SHP77 (cell line): ENCODE results near the gene CTSV.
"Not testable (repeated sequence)": the region's sequence is repeated elsewhere in the genome, so short reads cannot be mapped to it uniquely, and the experiment has no call there.

ENCODE experiments used
- DNase-seq, 2 experiments: peaks; one replicate each; lab custom pipeline; 2025; lab: John Stamatoyannopoulos, UW

Gene CTSV

GRCh38 chr9:97041898-97042297 lies 3.0 kb upstream of the CTSV start:
- no peak for DNase-seq

DNA sequence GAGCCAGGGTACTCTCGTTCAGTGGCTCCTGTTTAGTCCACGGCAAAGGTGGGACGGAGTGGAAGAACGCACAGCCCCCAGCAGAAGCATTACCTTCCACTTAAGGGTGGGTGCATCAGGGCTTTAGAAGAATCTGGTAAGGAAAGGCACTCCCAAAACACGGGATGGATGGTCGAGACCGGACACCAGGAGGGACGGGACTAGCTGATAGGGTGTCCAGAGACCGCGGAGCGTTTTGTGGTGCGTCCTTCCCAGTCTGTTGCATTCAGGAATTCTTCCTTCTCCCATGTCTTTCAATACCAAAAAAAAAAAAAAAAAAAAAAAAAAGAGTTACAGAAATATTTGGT lies 545 bp upstream of the CTSV start:
- DNase-seq, result peak; percentile 30 to 52

DNA sequence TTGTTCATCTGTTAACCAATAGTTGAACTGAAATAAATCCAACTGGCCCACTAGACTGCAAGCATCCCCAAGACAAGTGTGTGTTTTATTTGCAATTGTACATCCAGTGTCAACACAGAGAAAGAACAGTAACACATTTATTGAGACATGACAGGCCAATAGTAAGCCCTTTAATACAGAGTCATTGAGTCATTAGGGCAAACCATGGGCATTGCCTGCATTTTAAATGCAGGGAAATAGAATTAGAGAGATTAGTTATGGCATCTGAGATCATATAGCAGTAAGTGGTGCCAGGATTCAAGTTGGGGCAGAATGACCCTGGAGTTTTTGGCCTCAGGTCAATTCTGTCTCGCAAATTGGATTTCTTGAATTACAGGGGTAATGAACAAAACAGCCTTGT lies 15.4 kb downstream of the CTSV start:
- not testable (repeated sequence) for DNase-seq

- DNase-seq, result peak; percentile 73 to 74
Measured at GRCh38 chr9:97013151-97014132, 25.5 kb downstream of the CTSV start.

DNA sequence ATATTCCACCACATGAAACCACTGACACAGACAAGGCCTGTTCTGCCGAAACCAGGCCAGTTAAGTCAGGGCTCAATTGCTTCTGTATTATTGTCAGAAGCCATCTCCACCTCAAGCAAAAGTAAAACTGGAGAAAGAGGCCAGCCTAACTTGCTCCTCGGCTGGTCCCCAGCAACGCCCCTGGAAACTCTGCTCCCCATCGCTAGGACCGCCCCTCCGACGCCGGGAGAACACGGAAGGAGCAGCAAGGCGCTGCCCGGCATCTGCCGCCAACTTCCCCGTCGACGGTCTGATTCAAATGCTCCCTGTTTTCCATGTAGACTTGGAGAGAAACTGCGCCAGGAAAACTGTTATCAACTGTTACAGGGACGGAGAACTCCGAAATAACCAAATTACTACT lies 26.3 kb downstream of the CTSV start:
- DNase-seq, result not testable (repeated sequence)

GRCh38 chr9:97002195-97002594 lies 36.7 kb downstream of the CTSV start:
- not testable (repeated sequence) for DNase-seq

- DNase-seq, result not testable (repeated sequence)
Measured at GRCh38 chr9:97001338-97001737, 37.6 kb downstream of the CTSV start.

DNA sequence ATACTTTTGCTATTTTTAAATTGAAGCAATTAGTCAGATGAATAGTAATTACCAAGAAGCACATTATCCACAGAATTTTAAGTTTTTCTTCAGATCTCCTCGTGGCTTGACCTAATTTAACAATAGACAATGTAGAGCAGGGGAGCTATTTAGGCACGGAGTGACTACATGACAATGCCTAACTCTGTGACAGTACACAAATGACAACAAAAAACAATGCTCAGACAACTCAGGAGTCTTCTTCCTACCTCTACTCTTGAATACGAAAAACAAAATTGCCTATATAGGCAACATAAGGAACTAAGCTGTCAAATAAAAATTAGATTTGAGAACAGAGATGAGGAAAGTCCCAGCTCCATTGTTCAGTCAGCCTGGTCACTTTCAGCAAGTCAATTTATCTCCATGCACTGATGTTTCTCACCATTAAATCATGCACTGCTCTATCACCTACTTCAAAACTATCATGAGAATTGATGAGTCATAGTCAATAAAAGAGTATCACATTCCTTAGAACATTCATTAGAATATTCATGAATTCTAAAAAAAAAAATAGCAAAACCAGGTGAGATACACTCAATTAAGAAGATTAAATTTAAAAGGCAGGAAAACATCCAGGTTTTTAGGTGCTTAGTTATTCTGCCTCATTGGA lies 38.7 kb downstream of the CTSV start:
- not testable (repeated sequence) for DNase-seq

GRCh38 chr9:96999733-97000132 lies 39.2 kb downstream of the CTSV start:
- DNase-seq, result not testable (repeated sequence)

DNA sequence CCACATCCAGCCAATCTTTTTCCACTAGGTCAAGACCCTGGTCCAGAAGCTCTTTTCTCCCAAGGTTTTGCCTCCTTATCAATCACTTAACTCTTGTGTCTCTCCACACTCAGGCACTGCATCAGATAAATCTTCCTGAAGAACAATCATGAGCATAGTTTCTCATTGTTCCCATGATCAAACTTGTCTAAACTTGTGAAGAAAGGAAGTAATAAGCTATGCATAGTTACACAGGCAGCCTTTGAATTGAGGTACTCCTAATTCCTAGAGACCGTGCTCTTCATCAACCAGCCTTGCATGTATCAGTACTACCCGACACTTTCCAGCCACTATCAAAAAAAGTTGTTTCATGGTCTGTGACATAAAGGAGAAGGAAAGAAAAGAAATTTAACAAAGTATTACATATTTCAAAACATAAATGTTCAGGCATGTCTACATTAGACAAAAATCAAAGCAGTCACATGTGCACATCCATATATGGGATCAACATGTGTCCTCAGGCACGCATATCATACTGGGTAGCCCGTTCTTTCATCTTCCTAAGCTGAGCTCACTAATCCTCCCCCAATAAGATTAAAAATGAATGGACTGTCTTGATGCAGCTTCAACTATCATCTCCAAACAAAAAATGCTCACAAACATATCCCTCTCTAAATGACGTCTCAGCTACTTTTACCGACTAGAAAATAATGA lies 41.8 kb downstream of the CTSV start:
- not testable (repeated sequence) for DNase-seq

- DNase-seq, result not testable (repeated sequence)
Measured at GRCh38 chr9:96994531-96995016, 44.4 kb downstream of the CTSV start.

- not testable (repeated sequence) for DNase-seq
Measured at GRCh38 chr9:96992303-96992702, 46.6 kb downstream of the CTSV start.

DNA sequence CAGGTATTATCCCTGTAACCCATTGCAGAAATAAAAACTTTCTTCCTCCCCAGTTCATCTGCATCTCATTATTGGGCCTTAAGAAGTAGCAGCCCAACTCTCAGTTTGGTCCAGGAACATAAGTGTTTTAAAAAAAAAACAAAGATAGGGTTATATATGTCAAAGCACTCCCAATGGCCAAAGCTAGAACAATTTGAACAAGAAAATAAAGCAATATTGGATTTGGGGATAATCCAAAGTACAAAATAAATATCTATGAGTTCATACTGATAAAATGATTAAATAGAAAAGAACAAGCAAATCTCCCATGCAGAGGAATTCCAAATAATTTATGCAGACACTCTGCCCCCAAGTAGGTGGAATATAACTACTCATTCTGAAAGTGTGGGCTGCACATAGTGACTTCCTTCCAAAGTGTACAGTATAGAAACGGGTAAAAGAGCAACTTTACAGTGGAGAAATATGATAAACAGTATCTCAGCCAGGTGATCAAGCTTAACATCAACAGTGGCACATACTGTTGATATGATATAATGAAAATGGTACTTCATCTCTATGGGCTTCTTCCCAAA lies 49.1 kb downstream of the CTSV start:
- not testable (repeated sequence) for DNase-seq

- DNase-seq, result not testable (repeated sequence)
Measured at GRCh38 chr9:96984887-96985286, 54.1 kb downstream of the CTSV start.

- DNase-seq, result not testable (repeated sequence)
Measured at GRCh38 chr9:96984139-96984538, 54.8 kb downstream of the CTSV start.

- DNase-seq, result not testable (repeated sequence)
Measured at GRCh38 chr9:96983496-96984122, 55.3 kb downstream of the CTSV start.
